ENCODE results near the gene CLTCL1. TPM values are rescaled to one million over a fixed set of nuclear protein-coding genes. Genes with fewer than 3 reads are reported as not detected.

Gene CLTCL1
- total and polyA plus RNA-seq, 9 of the 15 experiments (the other 6 are each of a cell fraction or from before 2014, with no cell fraction given): 1.1 to 11.7 (median 5.0) TPM

- TF ChIP-seq ATF6 (CRISPR knock-in tag; IDR thresholded peaks at IDR 0.05) (0 out of 2 replicates have a peak, but pooled peaks have one; percentile 5), IRF1 (CRISPR knock-in tag; IDR thresholded peaks at IDR 0.05; ENCODE audit: borderline replicate concordance) (no peak), ZBTB33 (CRISPR knock-in tag; IDR thresholded peaks at IDR 0.05) (no peak), TCFL5 (CRISPR knock-in tag; conservative IDR thresholded peaks at IDR 0.05) (no peak), CREB3L1 (IDR thresholded peaks at IDR 0.05; ENCODE audit: borderline replicate concordance, low read depth) (no peak), ID3 (CRISPR knock-in tag; IDR thresholded peaks at IDR 0.05) (no peak), ID3 (tag; IDR thresholded peaks at IDR 0.05) (0 out of 2 replicates have a peak, but pooled peaks have one; percentile 43), RHOXF2B (CRISPR knock-in tag; conservative IDR thresholded peaks at IDR 0.05) (no peak), FOXM1 (IDR thresholded peaks at IDR 0.05; ENCODE audit: low read depth) (no peak), FOXM1 (CRISPR knock-in tag; IDR thresholded peaks at IDR 0.05; ENCODE audit: low read depth) (no peak), TOE1 (IDR thresholded peaks at IDR 0.05; ENCODE audit: borderline replicate concordance) (no peak), TOE1 (CRISPR knock-in tag; IDR thresholded peaks at IDR 0.05; ENCODE audit: borderline replicate concordance, low read depth) (no peak), POLR2G (IDR thresholded peaks at IDR 0.05; ENCODE audit: low read depth, low read length) (no peak), DMBX1 (CRISPR knock-in tag; IDR thresholded peaks at IDR 0.05; ENCODE audit: borderline replicate concordance) (no peak)
These were observed 16.4 kb downstream of the CLTCL1 start (continued) for GRCh38 chr22:19275104-19275503.
